DMS53 (cell line): ENCODE results near the gene RPS19BP1.
A peak's percentile ranks its signal among the peaks of the same experiment; 100 is the strongest.

Experiments used
- DNase-seq: peaks from one replicate; lab custom pipeline; 2025; lab: John Stamatoyannopoulos, UW

Gene RPS19BP1

GRCh38 chr22:39532215-39533073 is at the start of gene RPS19BP1:
TSS of gene RPS19BP1 (minus strand) at chr22:39532748. CDS start at chr22:39532738, 10 bp downstream.
- DNase-seq = peak; percentile 99

GRCh38 chr22:39581303-39581702 is 48.8 kb upstream of the RPS19BP1 start:
- no peak for DNase-seq

GRCh38 chr22:39580795-39581194 is 48.2 kb upstream of the RPS19BP1 start:
- no peak for DNase-seq

- no peak for DNase-seq
Observed at GRCh38 chr22:39580006-39580441, 47.5 kb upstream of the RPS19BP1 start.

GRCh38 chr22:39577900-39578299 is 45.4 kb upstream of the RPS19BP1 start:
- no peak for DNase-seq

- no peak for DNase-seq
Observed at GRCh38 chr22:39577366-39577765, 44.8 kb upstream of the RPS19BP1 start.

- DNase-seq = no peak
Observed at GRCh38 chr22:39576027-39576426, 43.5 kb upstream of the RPS19BP1 start.

GRCh38 chr22:39575552-39575825 is 42.9 kb upstream of the RPS19BP1 start:
- DNase-seq = no peak

GRCh38 chr22:39574779-39575551 is 42.4 kb upstream of the RPS19BP1 start:
- peak; percentile 28 for DNase-seq

- no peak for DNase-seq
Observed at GRCh38 chr22:39571538-39571937, 39.0 kb upstream of the RPS19BP1 start.

- no peak for DNase-seq
Observed at GRCh38 chr22:39570665-39571064, 38.1 kb upstream of the RPS19BP1 start, which contains the start of gene CACNA1I. TSS of gene CACNA1I (plus strand) at chr22:39570753. CDS start at chr22:39570753, 0 bp downstream.

- DNase-seq = no peak
Observed at GRCh38 chr22:39570226-39570625, 37.7 kb upstream of the RPS19BP1 start.

- no peak for DNase-seq
Observed at GRCh38 chr22:39569066-39569465, 36.5 kb upstream of the RPS19BP1 start.

GRCh38 chr22:39568278-39568981 is 35.9 kb upstream of the RPS19BP1 start:
- no peak for DNase-seq

GRCh38 chr22:39567135-39567946 is 34.8 kb upstream of the RPS19BP1 start:
- no peak for DNase-seq

GRCh38 chr22:39565414-39565944 is 32.9 kb upstream of the RPS19BP1 start:
- no peak for DNase-seq

GRCh38 chr22:39563571-39564428 is 31.3 kb upstream of the RPS19BP1 start:
- DNase-seq = no peak

GRCh38 chr22:39562839-39563489 is 30.4 kb upstream of the RPS19BP1 start:
- no peak for DNase-seq

- DNase-seq = no peak
Observed at GRCh38 chr22:39560127-39560526, 27.6 kb upstream of the RPS19BP1 start.
